HepG2 (cell line): ENCODE data around the gene RHBDD1. TPM values are rescaled to one million over a fixed set of nuclear protein-coding genes. Genes with fewer than 3 reads are reported as not detected.

ENCODE experiments used
- ATAC-seq: fragments of 200-7000 bp; cut with Tn5 transposase; 3 replicates; pipeline ENCODE4 v1.9.1; 2020; ENCODE audit warnings: mild to moderate bottlenecking, moderate library complexity
- BruUV-seq: library from RNA; stranded (reverse); fragments of 400-500 nt; replicated peaks from 2 replicates; lab custom pipeline; 2021; lab: Mats Ljungman, UMichigan
- CTCF ChIA-PET: fragments of 300-600 bp; formaldehyde crosslinking; extraction: SDS; loops from one replicate; lab custom pipeline; 2021; ENCODE audit warnings: low total read pairs, inconsistent platforms, low intra/inter-chr PET ratio; lab: Yijun Ruan, JAX
- POLR2A ChIA-PET: fragments of 350-600 bp; sonication (Branson Sonifier 250); formaldehyde crosslinking; loops from one replicate; lab custom pipeline; 2020; ENCODE audit warnings: antibody characterized with exemption, inconsistent platforms; lab: Yijun Ruan, JAX
- DNase-seq: peaks from one replicate; pipeline ENCODE4 v3.0.0-alpha.2; 2015; ENCODE audit warnings: low spot score
- FAIRE-seq: peaks from 3 replicates; lab custom pipeline; 2011; peaks lifted over from hg19 to GRCh38; lab: Jason Lieb, UNC
- H2AFZ ChIP-seq: one replicate; pipeline ENCODE4 v1.6.1; 2011; ENCODE audit warnings: low read length, inconsistent platforms
- H3K27ac ChIP-seq: fragments of 300-600 bp; 3 replicates; pipeline ENCODE4 v1.8.0; 2011; ENCODE audit warnings: mixed run types, mild to moderate bottlenecking, mixed read lengths, low read length, inconsistent platforms; ENCODE audit not compliant: insufficient read depth; ENCODE audit errors: extremely low read length
- H3K27me3 ChIP-seq, 2 experiments: fragments of 200-600 bp in 1 of 2; 2 replicates in 1 of 2; 3 replicates in 1 of 2; pipeline versions ENCODE4 v1.6.0 to v1.8.0; 2011; ENCODE audit warnings: low read length in 2 of 2, mild to moderate bottlenecking in 2 of 2, moderate library complexity in 2 of 2, inconsistent platforms in 1 of 2; ENCODE audit not compliant: insufficient read depth in 2 of 2, control insufficient read depth in 1 of 2
- H3K36me3 ChIP-seq, 2 experiments: fragments of 200-600 bp in 1 of 2; replicated peaks in 1 of 2; 2 replicates in 1 of 2; 3 replicates in 1 of 2; pipeline versions ENCODE4 v1.5.1 to v1.8.0; 2011; ENCODE audit warnings: low read length in 2 of 2, inconsistent platforms in 1 of 2; ENCODE audit not compliant: insufficient read depth in 2 of 2, control insufficient read depth in 1 of 2
- H3K4me1 ChIP-seq: 2 replicates; pipeline ENCODE4 v1.5.1; 2012; ENCODE audit warnings: low read length, inconsistent platforms; ENCODE audit not compliant: insufficient read depth
- H3K4me2 ChIP-seq: 2 replicates; pipeline ENCODE4 v1.6.0; 2011; ENCODE audit warnings: low read depth, low read length, inconsistent platforms
- H3K4me3 ChIP-seq, 3 experiments: fragments of 200-600 bp in 1 of 3; sonication (generic), shearing (Covaris generic) in 1 of 3; replicated peaks in 1 of 3; 2 replicates each; pipeline ENCODE4 v1.5.1; 2011 to 2016; ENCODE audit warnings: low read length in 3 of 3, inconsistent platforms in 2 of 3, low read depth in 2 of 3, mild to moderate bottlenecking in 2 of 3, control low read depth in 1 of 3, mixed read lengths in 1 of 3; ENCODE audit not compliant: insufficient read depth in 1 of 3
- H3K79me2 ChIP-seq: one replicate; pipeline ENCODE4 v1.6.1; 2011; ENCODE audit warnings: low read length, inconsistent platforms; ENCODE audit not compliant: insufficient read depth
- H3K9ac ChIP-seq: 2 replicates; pipeline ENCODE4 v1.6.0; 2011; ENCODE audit warnings: mild to moderate bottlenecking, low read depth, low read length, inconsistent platforms; ENCODE audit not compliant: insufficient read depth
- H3K9me3 ChIP-seq: 2 replicates; pipeline ENCODE4 v1.5.1; 2012; ENCODE audit warnings: mild to moderate bottlenecking, low read length
- H4K20me1 ChIP-seq: 2 replicates; pipeline ENCODE4 v1.6.0; 2011; ENCODE audit warnings: inconsistent platforms, mild to moderate bottlenecking, low read length, moderate library complexity; ENCODE audit not compliant: insufficient read depth
- SALL2 ChIP-seq: sonication (generic); formaldehyde crosslinking; IDR thresholded peaks from 2 replicates; pipeline ENCODE4 v1.8.1; 2023; ENCODE audit warnings: mild to moderate bottlenecking, missing genetic modification reagents, inconsistent platforms
- SOX13 ChIP-seq, 3 experiments: fragments of 450-650 bp in 1 of 3; sonication (generic) in 1 of 3; formaldehyde crosslinking in 1 of 3; IDR thresholded peaks in 2 of 3; conservative IDR thresholded peaks in 1 of 3; 2 replicates each; pipeline versions ENCODE4 v1.5.0 to v1.6.1; 2016 to 2020; ENCODE audit warnings: antibody characterized with exemption in 1 of 3, mild to moderate bottlenecking in 1 of 3, missing compliant biosample characterization in 1 of 3, missing genetic modification reagents in 1 of 3, moderate library complexity in 1 of 3
- STAT6 ChIP-seq: sonication (generic); formaldehyde crosslinking; IDR thresholded peaks from 2 replicates; pipeline ENCODE4 v1.4.0; 2020; ENCODE audit warnings: missing genetic modification reagents, mild to moderate bottlenecking, borderline replicate concordance
- ZEB1 ChIP-seq: IDR thresholded peaks from 2 replicates; pipeline ENCODE4 v1.6.1; 2012; ENCODE audit warnings: mild to moderate bottlenecking, low read depth, inconsistent platforms; ENCODE audit not compliant: insufficient replicate concordance
- ZFX ChIP-seq: sonication (generic); formaldehyde crosslinking; IDR thresholded peaks from 2 replicates; pipeline ENCODE4 v1.4.0; 2020; ENCODE audit warnings: mild to moderate bottlenecking, low read depth, missing genetic modification reagents, moderate library complexity
- ZNF235 ChIP-seq: sonication (generic); formaldehyde crosslinking; IDR thresholded peaks from 2 replicates; pipeline ENCODE4 v1.8.1; 2023; ENCODE audit warnings: mild to moderate bottlenecking, missing genetic modification reagents, borderline replicate concordance
- ZNF616 ChIP-seq: sonication (generic); formaldehyde crosslinking; IDR thresholded peaks from 2 replicates; pipeline ENCODE4 v1.5.0; 2020; ENCODE audit warnings: low read depth, mild to moderate bottlenecking, missing genetic modification reagents
- ZNF777 ChIP-seq: sonication (generic); formaldehyde crosslinking; IDR thresholded peaks from 2 replicates; pipeline ENCODE4 v1.4.0; 2020; ENCODE audit warnings: missing genetic modification reagents
- WGBS: methylation state at CpG from one replicate; pipeline ENCODE4 v1.1.6; 2017; ENCODE audit warnings: low lambda C conversion rate; 5-methylcytosine and 5-hydroxymethylcytosine counted together
- in situ Hi-C: cut with HindIII; loops from 2 replicates; pipeline ENCODE4 v1.10.0; 2017; ENCODE audit warnings: low pct_unique_long_range_greater_than_20kb; ENCODE audit not compliant: extremely low pct_ligation_motif_present
- intact Hi-C: fragments of 100-400 bp; cut with micrococcal nuclease; formaldehyde crosslinking; loops from one replicate; pipeline ENCODE4 v1.10.0; 2022; ENCODE audit not compliant: unreplicated experiment
- polyA plus RNA-seq, 8 experiments: library from polyadenylated mRNA; depleted of rRNA in 3 of 8; stranded (reverse) in 7 of 8; unstranded in 1 of 8; fragments of >200 nt; fragmentation: Illumina TruSeq in 4 of 8; extraction: Trizol in 4 of 8; gene quantifications; 2 replicates each; pipeline versions ENCODE4 v1.2.1 to v1.2.3, GENCODE V29; 2011 to 2016; ENCODE audit warnings: low read depth in 4 of 8, missing spikeins in 1 of 8, mixed read lengths in 1 of 8; ENCODE audit not compliant: insufficient read depth in 1 of 8
- total RNA-seq, 5 experiments: library from RNA; depleted of rRNA; stranded (reverse); fragments of >200 nt; fragmentation: Illumina TruSeq; extraction: Trizol; gene quantifications; 2 replicates each; pipeline ENCODE4 v1.2.3, GENCODE V29; 2016; ENCODE audit warnings: low read depth in 1 of 5
- TF ChIP-seq, protein P1 (sequence below): sonication (generic); formaldehyde crosslinking; IDR thresholded peaks from 2 replicates; pipeline ENCODE4 v1.4.0; 2020; ENCODE audit warnings: mild to moderate bottlenecking, missing genetic modification reagents
- TF ChIP-seq, protein P2 (sequence below): sonication (generic); formaldehyde crosslinking; IDR thresholded peaks from 2 replicates; pipeline ENCODE4 v1.5.1; 2020; ENCODE audit warnings: mild to moderate bottlenecking, moderate library complexity, missing genetic modification reagents

Gene RHBDD1
- total and polyA plus RNA-seq, 2 of the 13 experiments (the other 11 are each of a cell fraction or from before 2014, with no cell fraction given) = 8.2 to 9.5 TPM

- no peak overlapping the region for H3K27ac ChIP-seq
- no peaks in the 10 kb centered on the region for H3K4me1 ChIP-seq
- H3K79me2 ChIP-seq = no peaks in the 10 kb centered on the region
- no peaks in the 10 kb centered on the region for H4K20me1 ChIP-seq
- H3K27me3 ChIP-seq = no peaks in the 10 kb centered on the region
- ATAC-seq = no peak
- no peak for DNase-seq
- FAIRE-seq = no peak
- no peak overlapping the region for H2AFZ ChIP-seq
- TF ChIP-seq ZFX (no peak), STAT6 (CRISPR knock-in tag) (no peak), ZNF777 (CRISPR knock-in tag) (no peak), SALL2 (no peak), ZEB1 (no peak), ZNF235 (CRISPR knock-in tag) (no peak), SOX13 (IDR thresholded peaks at IDR 0.05) (no peak), SOX13 (CRISPR knock-in tag; conservative IDR thresholded peaks at IDR 0.05 in 1 of 2, IDR thresholded peaks at IDR 0.05 in 1 of 2) (no peak), ZNF616 (CRISPR knock-in tag) (no peak)
- TF ChIP-seq, protein P1, sequence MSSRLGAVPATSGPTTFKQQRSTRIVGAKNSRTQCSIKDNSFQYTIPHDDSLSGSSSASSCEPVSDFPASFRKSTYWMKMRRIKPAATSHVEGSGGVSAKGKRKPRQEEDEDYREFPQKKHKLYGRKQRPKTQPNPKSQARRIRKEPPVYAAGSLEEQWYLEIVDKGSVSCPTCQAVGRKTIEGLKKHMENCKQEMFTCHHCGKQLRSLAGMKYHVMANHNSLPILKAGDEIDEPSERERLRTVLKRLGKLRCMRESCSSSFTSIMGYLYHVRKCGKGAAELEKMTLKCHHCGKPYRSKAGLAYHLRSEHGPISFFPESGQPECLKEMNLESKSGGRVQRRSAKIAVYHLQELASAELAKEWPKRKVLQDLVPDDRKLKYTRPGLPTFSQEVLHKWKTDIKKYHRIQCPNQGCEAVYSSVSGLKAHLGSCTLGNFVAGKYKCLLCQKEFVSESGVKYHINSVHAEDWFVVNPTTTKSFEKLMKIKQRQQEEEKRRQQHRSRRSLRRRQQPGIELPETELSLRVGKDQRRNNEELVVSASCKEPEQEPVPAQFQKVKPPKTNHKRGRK (CRISPR knock-in tag) = no peak
- TF ChIP-seq, protein P2, sequence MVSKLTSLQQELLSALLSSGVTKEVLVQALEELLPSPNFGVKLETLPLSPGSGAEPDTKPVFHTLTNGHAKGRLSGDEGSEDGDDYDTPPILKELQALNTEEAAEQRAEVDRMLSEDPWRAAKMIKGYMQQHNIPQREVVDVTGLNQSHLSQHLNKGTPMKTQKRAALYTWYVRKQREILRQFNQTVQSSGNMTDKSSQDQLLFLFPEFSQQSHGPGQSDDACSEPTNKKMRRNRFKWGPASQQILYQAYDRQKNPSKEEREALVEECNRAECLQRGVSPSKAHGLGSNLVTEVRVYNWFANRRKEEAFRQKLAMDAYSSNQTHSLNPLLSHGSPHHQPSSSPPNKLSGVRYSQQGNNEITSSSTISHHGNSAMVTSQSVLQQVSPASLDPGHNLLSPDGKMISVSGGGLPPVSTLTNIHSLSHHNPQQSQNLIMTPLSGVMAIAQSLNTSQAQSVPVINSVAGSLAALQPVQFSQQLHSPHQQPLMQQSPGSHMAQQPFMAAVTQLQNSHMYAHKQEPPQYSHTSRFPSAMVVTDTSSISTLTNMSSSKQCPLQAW (CRISPR knock-in tag) = no peak
- intact Hi-C loops (no loop called here), in situ Hi-C loops (no loop called here)
- H3K4me2 ChIP-seq = no peak overlapping the region
- ChIA-PET POLR2A (no interaction called here), CTCF (no interaction called here)
- H3K9me3 ChIP-seq = no peaks in the 10 kb centered on the region
- WGBS = 50% methylated on average over 6 of the region's 6 CpGs
- H3K9ac ChIP-seq = no peak overlapping the region
- no peaks in the 10 kb centered on the region for H3K36me3 ChIP-seq
- H3K4me3 ChIP-seq = no peak overlapping the region
- BruUV-seq = no TSS peak
These were observed 52.1 kb downstream of the RHBDD1 start for GRCh38 chr2:226887940-226888339.
